ENCODE results near the gene ITLN1.

DNA sequence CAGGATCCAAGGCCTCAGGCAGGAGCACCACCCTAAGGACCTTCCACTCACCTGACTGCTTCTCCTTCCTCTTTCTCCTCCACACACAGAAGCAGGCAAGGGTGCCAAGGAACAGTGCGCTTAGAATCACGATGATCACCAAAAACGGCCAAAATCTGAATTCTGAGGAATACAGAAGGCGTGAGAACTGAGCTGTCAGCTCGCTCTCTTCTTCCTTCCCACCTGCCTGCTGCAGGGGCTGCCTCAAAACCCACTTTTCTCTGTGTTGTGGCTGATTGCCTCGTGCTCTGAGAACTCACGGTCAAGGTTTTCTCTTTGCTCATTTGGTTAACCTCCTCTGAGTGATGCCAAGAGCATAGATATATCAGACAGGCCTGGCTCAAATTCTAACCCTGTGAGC, 46.1 kb downstream of the ITLN1 start:
- TF ChIP-seq, protein P1, sequence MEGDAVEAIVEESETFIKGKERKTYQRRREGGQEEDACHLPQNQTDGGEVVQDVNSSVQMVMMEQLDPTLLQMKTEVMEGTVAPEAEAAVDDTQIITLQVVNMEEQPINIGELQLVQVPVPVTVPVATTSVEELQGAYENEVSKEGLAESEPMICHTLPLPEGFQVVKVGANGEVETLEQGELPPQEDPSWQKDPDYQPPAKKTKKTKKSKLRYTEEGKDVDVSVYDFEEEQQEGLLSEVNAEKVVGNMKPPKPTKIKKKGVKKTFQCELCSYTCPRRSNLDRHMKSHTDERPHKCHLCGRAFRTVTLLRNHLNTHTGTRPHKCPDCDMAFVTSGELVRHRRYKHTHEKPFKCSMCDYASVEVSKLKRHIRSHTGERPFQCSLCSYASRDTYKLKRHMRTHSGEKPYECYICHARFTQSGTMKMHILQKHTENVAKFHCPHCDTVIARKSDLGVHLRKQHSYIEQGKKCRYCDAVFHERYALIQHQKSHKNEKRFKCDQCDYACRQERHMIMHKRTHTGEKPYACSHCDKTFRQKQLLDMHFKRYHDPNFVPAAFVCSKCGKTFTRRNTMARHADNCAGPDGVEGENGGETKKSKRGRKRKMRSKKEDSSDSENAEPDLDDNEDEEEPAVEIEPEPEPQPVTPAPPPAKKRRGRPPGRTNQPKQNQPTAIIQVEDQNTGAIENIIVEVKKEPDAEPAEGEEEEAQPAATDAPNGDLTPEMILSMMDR (IDR thresholded peaks at IDR 0.05; ENCODE audit: poor library complexity) = no peak
- TF ChIP-seq EZH2 (IDR thresholded peaks at IDR 0.05; ENCODE audit: borderline replicate concordance) = no peak
- TF ChIP-seq EZH2phosphoT487 (IDR thresholded peaks at IDR 0.05; ENCODE audit: low read depth, severe bottlenecking, unreplicated experiment) = no peak

Measured in hepatocyte (in vitro differentiated cells).